GM12892 (cell line): ENCODE results near the gene TSC22D1.

ENCODE experiments used
- POLR2AphosphoS5 ChIP-seq: IDR thresholded peaks from 2 replicates; pipeline ENCODE4 v1.6.1; 2011; ENCODE audit warnings: low read depth, low read length, control low read depth
- TAF1 ChIP-seq: IDR thresholded peaks from 2 replicates; pipeline ENCODE4 v1.6.1; 2011; ENCODE audit warnings: low read depth, mild to moderate bottlenecking, control low read depth, low read length, borderline replicate concordance

- TF ChIP-seq POLR2AphosphoS5 (no peak), TAF1 (no peak)
These were observed 174.6 kb downstream of the TSC22D1 start for GRCh38 chr13:44401577-44401976.
